ENCODE results near the gene ADGRB2.

Gene ADGRB2

GRCh38 chr1:31782421-31783410, 18.6 kb upstream of the ADGRB2 start:
- DNase-seq: no peak

DNA sequence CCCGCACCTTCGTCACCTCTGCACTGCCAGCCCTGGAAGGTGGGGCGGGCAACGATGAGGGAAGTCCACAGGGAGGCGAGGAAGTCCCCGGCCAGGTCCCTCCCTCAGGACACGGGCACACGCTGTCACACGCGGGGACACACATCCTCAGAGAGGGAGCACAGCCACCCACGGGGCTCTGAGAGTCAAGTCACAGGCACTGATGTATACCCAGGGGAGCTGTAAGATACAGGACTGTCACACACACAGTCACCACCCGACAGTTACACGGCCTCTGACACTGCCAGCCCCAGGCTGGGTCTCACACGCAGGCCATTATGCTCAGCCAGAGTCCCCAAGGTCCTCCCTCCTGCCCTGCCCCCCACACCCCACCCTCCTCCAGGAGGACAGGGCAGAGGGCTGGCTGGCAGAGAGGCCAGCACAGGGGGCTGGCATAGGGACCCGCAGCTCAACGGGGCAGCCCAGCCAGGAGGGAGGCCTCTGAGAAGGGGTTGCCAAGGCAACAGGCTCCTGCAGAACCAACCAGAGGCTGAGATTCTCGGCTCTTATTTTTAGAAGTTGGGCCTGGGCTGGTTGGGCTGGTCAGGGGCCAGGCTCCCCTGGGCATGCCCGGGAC, 17.7 kb upstream of the ADGRB2 start:
- no peak for DNase-seq

- DNase-seq: peak; percentile 46
Observed at GRCh38 chr1:31781138-31781755, 17.1 kb upstream of the ADGRB2 start.

DNA sequence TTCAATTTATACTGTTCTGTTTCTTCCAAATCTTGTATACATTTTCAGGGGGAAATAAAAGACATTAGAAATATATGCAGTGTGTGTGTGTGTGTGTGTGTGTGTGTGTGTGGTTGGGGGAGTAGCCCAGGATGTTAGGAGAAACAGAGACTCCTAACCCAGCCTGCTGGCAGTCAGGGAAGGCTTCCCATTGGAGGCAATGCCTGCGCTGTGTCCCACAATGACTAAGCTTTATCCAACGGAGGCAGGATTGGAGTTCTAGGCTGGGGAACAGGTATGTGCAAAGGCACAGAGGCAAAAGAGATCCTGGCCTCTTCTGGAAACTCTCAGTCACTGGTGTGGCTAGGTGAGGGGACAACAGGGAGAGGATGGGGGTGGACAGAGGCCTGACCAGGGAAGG, 16.5 kb upstream of the ADGRB2 start:
- no peak for DNase-seq

GRCh38 chr1:31779687-31780086, 15.5 kb upstream of the ADGRB2 start:
- DNase-seq: no peak

DNA sequence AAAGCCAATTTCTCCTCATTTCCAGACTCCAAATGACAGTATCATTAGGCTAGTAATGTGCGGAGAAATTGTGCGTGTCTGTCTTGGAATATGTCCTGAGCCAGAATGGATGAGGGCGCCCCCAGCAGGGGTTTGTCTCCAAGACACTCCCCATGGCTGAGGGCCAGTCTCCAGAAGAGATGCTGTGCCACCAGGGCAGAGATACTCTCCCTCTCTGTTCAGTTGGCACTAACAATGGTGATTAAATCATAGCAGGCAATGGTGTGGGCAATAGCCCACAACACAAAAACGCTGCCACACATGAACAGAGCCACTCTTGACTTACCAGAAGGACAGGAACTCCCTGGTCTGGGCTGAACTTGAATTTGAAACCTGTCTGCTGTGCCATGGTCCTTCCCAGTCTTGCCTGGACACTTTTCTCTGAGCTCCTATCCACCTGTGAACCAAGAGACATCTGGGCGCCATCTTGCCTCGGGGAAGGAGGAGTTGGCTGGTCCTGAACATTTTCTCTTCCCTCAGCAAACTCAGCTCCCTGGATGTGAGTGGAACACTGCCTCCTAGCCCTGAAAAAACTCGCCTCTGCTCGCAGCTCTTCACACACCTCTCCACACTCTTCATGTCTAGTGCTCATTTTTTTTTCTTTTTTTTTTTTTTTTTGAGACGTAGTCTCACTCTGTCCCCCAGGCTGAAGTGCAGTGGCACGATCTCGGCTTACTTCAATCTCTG, 14.8 kb upstream of the ADGRB2 start:
- DNase-seq: no peak

GRCh38 chr1:31776516-31776915, 12.4 kb upstream of the ADGRB2 start:
- no peak for DNase-seq

- DNase-seq: no peak
Observed at GRCh38 chr1:31776032-31776431, 11.9 kb upstream of the ADGRB2 start.

DNA sequence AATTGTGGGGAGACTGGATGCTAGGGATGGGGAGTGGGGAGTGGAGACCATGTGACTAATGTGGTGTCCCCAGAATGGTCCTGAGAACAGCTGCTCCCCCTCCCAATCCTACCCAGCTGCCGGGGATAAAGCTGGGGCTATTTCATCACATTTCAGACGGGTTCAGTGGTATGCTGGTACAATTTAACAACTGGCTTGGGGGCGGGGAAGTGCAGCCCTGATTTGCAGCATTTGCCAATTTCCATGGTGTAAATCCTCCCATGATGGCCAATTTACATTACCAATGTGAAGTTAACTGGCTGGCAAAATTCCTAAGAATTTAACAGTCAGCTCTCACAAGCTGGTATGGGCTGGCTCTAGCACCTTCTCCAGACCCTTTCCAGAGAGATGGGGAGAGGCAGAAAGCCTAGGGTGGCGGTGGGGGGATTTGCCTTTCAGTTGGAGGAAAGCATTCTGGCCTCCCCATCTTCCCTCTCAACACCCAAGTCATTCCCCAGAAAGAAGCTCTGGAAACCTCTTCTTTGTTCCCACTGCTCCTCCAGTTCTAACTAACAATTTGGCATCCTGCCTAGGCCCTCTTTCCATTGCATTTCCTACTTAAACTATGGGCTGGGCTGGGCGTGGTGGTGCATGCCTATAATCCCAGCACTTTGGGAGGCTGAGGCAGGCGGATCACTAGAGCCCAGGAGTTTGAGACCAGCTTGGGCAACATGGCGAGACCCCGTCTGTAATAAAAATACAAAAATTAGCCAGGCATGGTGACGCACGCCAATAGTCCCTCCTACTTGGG, 11.3 kb upstream of the ADGRB2 start:
- DNase-seq: no peak

GRCh38 chr1:31774495-31774894, 10.4 kb upstream of the ADGRB2 start:
- no peak for DNase-seq

DNA sequence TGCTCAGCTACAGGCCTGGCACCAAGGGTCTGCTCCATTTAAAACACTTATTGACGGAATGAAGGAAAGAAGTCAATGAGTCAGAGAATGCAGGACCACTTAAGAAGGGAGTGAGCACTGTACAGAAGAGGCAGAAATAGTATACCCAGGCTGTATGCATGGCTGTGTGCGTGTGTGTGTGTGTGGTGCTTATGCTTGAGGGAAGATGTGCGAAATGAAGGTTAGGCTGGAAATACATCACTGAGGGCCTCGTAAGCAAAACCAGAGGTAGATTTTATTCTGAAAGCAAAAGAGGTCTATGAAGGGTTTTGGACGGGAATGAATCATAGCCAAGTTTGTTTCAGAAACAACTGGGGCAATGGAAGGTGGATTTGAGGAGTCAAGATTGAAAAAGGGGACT, 9.7 kb upstream of the ADGRB2 start:
- DNase-seq: no peak

GRCh38 chr1:31772669-31773248, 8.6 kb upstream of the ADGRB2 start:
- DNase-seq: no peak

GRCh38 chr1:31771891-31772668, 7.9 kb upstream of the ADGRB2 start:
- no peak for DNase-seq

DNA sequence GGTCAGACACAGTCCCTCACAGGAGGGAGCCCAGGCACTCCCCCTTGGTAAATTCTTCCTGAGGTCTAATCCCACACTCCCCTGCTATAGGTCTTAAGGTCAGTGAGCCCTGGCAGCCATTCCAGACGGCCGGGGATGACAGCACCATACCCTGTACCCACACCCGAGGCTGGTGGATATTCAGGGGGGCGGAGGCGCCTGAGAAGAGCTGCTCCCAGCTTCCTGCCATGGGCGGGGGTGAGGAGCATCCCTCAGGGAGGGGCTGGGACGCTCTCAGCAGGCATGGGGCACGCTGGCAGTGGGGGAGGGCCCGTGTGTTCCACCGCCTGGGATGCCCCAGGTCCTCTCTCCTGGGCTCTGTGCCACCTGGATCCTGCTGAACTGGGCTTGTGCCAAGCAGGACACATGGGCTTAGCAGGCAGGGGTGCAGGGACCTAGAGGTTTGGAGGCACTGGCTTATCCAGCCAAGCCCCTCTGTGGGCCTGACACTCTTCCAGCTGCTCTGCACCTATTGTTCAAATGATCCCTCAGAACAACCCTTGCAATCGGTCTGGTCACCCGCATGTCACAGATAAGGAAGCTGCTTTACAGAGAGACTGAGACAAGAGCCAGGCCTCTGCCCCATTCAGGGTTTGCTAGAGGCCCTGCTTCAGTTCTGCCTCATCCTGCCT, 5.7 kb upstream of the ADGRB2 start:
- DNase-seq: no peak

GRCh38 chr1:31768939-31769704, 5.0 kb upstream of the ADGRB2 start:
- DNase-seq: no peak

GRCh38 chr1:31768407-31768907, 4.3 kb upstream of the ADGRB2 start:
- no peak for DNase-seq

- no peak for DNase-seq
Observed at GRCh38 chr1:31767225-31767624, 3.1 kb upstream of the ADGRB2 start.

DNA sequence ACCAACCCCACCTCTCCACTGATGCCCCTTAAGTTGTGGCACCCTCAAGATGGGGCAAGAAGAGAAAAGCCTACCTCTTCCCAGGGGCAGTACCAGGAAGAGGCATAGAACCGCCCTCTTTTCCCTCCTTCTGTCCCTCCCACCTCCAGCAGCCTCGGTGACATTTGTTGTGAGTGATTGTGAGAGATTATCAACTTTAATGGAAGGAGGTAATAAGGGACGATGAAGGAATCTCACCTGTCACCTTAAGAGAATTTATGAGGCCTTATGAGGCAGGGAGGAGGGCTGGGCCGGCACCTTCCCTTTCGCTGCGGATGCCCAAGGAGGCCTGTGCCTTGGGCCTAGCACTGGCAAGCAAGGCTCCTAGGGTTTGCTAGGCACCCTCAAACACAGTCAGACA, 1.4 kb upstream of the ADGRB2 start:
- DNase-seq: no peak

- DNase-seq: no peak
Observed at GRCh38 chr1:31765041-31765467, 914 bp upstream of the ADGRB2 start.
